ENCODE results near the gene CFAP91. TPM values are rescaled to one million over a fixed set of nuclear protein-coding genes. Genes with fewer than 3 reads are reported as not detected.

The CFAP91 gene
- total and polyA plus RNA-seq, 3 experiments from 2014 or later, result 0.45 to 0.77 (median 0.64) TPM

DNA sequence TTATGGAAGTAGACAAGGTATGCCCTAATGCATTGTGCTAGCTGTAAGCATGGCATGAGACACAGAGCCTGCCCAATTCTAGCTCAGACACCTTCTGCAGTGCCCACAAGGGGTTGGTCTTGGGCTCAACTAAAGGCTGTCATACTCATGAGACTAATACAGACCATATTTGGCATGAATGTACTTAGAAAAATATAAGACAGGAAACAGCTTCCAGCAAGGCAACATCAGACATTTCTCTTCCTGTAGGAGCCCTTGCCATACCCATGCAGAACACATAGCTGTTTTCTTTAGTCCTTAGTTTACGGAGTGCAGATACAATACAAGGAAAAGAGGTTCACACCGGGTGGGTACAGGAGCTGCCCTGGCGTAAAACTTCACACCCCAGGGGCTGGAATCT, 48.6 kb downstream of the CFAP91 start:
- H3K36me3 Mint-ChIP-seq, result peaks cover 0 to 6% (median 0%) of the 10 kb centered on the region in 3 donors
- no peaks in the 10 kb centered on the region for H3K4me1 Mint-ChIP-seq
- H3K27me3 ChIP-seq (ENCODE audit: insufficient read depth, low read length, poor library complexity, severe bottlenecking), result no peaks in the 10 kb centered on the region
- H3K4me1 ChIP-seq (ENCODE audit: insufficient read depth, low read length), result no peaks in the 10 kb centered on the region
- H3K27ac ChIP-seq (ENCODE audit: low read depth, low read length), result no peak overlapping the region
- H3K9me3 Mint-ChIP-seq, result peaks cover 0 to 8% (median 0%) of the 10 kb centered on the region in 5 donors
- ChIA-PET CTCF (no interaction called here), POLR2A (no interaction called here)
- H3K36me3 ChIP-seq (ENCODE audit: insufficient read depth, low read length), result no peaks in the 10 kb centered on the region
- peaks cover 11 to 43% of the 10 kb centered on the region in 2 donors for H3K27me3 Mint-ChIP-seq
- H3K9me3 ChIP-seq (ENCODE audit: low read length), result no peaks in the 10 kb centered on the region
- no peak overlapping the region for H3K27ac Mint-ChIP-seq
- no peak overlapping the region for H3K4me3 ChIP-seq (ENCODE audit: low read length)
- no peak overlapping the region for H3K4me3 Mint-ChIP-seq
- DNase-seq, result no peak

Other genes starting within 250 kb of the CFAP91 start
- gene TMEM39A, start 239.4 kb upstream of the CFAP91 start, total RNA-seq, result 10 to 100 TPM; 44.4 to 45.3 TPM
- gene TMEM39A, start 239.4 kb upstream of the CFAP91 start, polyA plus RNA-seq, result 22.1 TPM
- 10 to 100 TPM; 26.9 to 29.6 TPM for gene POGLUT1, start 234.1 kb upstream of the CFAP91 start, total RNA-seq
- gene POGLUT1, start 234.1 kb upstream of the CFAP91 start, polyA plus RNA-seq, result 33.0 TPM
- gene TIMMDC1, start 204.5 kb upstream of the CFAP91 start, total RNA-seq, result 100 to 1,000 TPM; 152 to 158 TPM
- 81.1 TPM for gene TIMMDC1, start 204.5 kb upstream of the CFAP91 start, polyA plus RNA-seq
- 10 to 100 TPM; 16.8 to 17.9 TPM for gene CD80, start 143.4 kb upstream of the CFAP91 start, total RNA-seq
- gene CD80, start 143.4 kb upstream of the CFAP91 start, polyA plus RNA-seq, result 0.91 TPM
- gene ADPRH, start 123.5 kb upstream of the CFAP91 start, total RNA-seq, result 1 to 10 TPM; 6.8 to 7.9 TPM
- 2.5 TPM for gene ADPRH, start 123.5 kb upstream of the CFAP91 start, polyA plus RNA-seq
- gene PLA1A, start 105.1 kb upstream of the CFAP91 start, total RNA-seq, result under 1 TPM in 1 of 2 experiments, not detected in 1; 0.16 TPM
- not detected for gene PLA1A, start 105.1 kb upstream of the CFAP91 start, polyA plus RNA-seq
- 1 to 10 TPM; 2.2 to 3.2 TPM for gene POPDC2, start 42.4 kb upstream of the CFAP91 start, total RNA-seq
- 2.0 TPM for gene POPDC2, start 42.4 kb upstream of the CFAP91 start, polyA plus RNA-seq
- 100 to 1,000 TPM; 105 to 108 TPM for gene COX17, start 25.6 kb upstream of the CFAP91 start, total RNA-seq
- 82.4 TPM for gene COX17, start 25.6 kb upstream of the CFAP91 start, polyA plus RNA-seq
- gene NR1I2, start 79.1 kb downstream of the CFAP91 start, total RNA-seq, result under 1 TPM; 0.35 to 0.38 TPM
- 1.0 TPM for gene NR1I2, start 79.1 kb downstream of the CFAP91 start, polyA plus RNA-seq

All from CD8-positive, alpha-beta memory T cell (primary cell).